Activated CD4-positive, alpha-beta T cell treated with anti-CD3 and anti-CD28 coated beads, Interleukin-2, amount 10 ng/mL, durations not matched to agents 7 days and 5 days (primary cell): Measurements from ENCODE around the gene HGFAC. TPM values are rescaled to one million over a fixed set of nuclear protein-coding genes. Genes with fewer than 3 reads are reported as not detected.

Experiments
- total RNA-seq, 2 experiments: library from RNA; stranded (reverse); gene quantifications; one replicate each; pipeline ENCODE4 v1.2.3, GENCODE V29; 2021

The HGFAC gene
- total RNA-seq, 2 experiments from 2014 or later = 0.10 TPM; not detected in 1

Other genes with a start within 250 kb of the HGFAC start
- gene MSANTD1, start 192.8 kb upstream of the HGFAC start, total RNA-seq = under 1 TPM; 0.87 to 0.94 TPM
- gene RGS12, start 148.9 kb upstream of the HGFAC start, total RNA-seq = 10 to 100 TPM in 1 of 2 experiments, 1 to 10 TPM in 1; 9.7 to 10.9 TPM
- not detected for gene DOK7, start 21.3 kb downstream of the HGFAC start, total RNA-seq
- gene LRPAP1, start 90.5 kb downstream of the HGFAC start, total RNA-seq = 10 to 100 TPM; 69.0 to 69.1 TPM